ENCODE results near the gene KDELR3. TPM values are rescaled to one million over a fixed set of nuclear protein-coding genes. Genes with fewer than 3 reads are reported as not detected.
A peak's percentile ranks its signal among the peaks of the same experiment; 100 is the strongest.

KDELR3 gene
- total and polyA plus RNA-seq, 2 of the 8 experiments (the other 6 are each of a cell fraction or from before 2014, with no cell fraction given): 7.9 to 13.0 TPM

DNA sequence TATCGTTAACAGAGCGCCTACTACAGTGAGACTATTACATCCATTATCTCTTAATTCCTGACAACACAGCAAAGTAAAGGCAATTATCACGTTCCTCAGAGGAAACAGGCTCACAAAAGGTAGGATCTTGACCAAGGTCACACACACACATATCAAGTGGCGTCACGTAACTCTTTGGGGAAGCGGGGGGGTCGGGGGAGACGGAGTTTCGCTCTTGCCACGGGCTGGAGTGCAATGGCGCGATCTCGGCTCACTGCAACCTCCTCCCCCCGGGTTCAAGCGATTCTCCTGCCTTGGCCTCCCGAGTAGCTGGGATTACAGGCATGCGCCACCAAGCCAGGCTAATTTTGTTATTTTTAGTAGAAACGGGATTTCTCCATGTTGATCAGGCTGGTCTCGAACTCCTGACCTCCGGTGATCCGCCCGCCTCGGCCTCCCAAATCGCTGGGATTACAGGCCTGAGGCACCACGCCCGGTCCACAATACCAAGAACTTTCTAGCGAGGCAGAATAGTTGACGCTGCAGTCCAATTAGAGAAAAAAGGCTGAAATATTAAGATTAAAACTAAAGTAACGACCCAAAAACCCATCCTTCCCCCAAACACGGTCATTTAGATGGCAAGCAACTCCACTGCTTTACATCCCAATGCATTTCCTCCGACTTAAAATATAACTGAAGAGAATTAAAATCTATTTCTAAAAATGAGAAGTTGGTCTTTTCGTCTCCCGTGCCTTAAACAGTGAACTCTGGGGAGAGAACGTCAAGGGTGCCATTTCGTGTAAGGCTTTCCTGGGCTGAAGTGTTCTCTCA, 37.0 kb downstream of the KDELR3 start:
- no peak for FAIRE-seq
- Histone ChIP-seq H2BK120ac (replicated peaks; ENCODE audit: low read depth, low read length) (peak overlapping the region; percentile 77), H2BK20ac (ENCODE audit: low read length) (no peak overlapping the region), H3K79me2 (ENCODE audit: control insufficient read depth in 1 of 2, insufficient read depth in 2 of 2, low read length in 2 of 2) (peaks cover 32 to 58% of the 10 kb centered on the region in 2 experiments), H2BK12ac (ENCODE audit: low read depth, low read length) (peak overlapping the region; percentile 7; the same call in 1 of the 2 replicates), H3K27me3 (replicated peaks in 1 of 4; ENCODE audit: control insufficient read depth in 3 of 4, extremely low read depth in 1 of 4, insufficient read depth in 3 of 4, low read length in 3 of 4) (no peaks in the 10 kb centered on the region), H3K14ac (ENCODE audit: insufficient read length) (peak overlapping the region; percentile 79), H4K20me1 (replicated peaks in 1 of 2; ENCODE audit: control insufficient read depth in 1 of 2, insufficient read depth in 2 of 2, low read length in 2 of 2) (peaks cover 16% of the 10 kb centered on the region in 2 experiments), H2AK5ac (ENCODE audit: low read depth, low read length) (peak overlapping the region; percentile 95; the same call in 1 of the 2 replicates), H3K18ac (ENCODE audit: extremely low read depth, low read length) (peak overlapping the region; percentile 60; the same call in 1 of the 2 replicates), H3K9ac (replicated peaks in 1 of 4; ENCODE audit: extremely low read depth in 1 of 4, low read depth in 3 of 4, low read length in 3 of 4) (peak overlapping the region; percentile 99 to 100 (median 100)), H4K91ac (replicated peaks; ENCODE audit: insufficient read length, low read length) (peak overlapping the region; percentile 49), H3K79me1 (ENCODE audit: low read depth, low read length) (0 out of 2 replicates have a peak, but pooled peaks cover 3% of the 10 kb centered on the region), H3K23me2 (ENCODE audit: low read depth, low read length) (peaks cover 12% of the 10 kb centered on the region), H3K27ac (ENCODE audit: low read depth, low read length) (peak overlapping the region; percentile 99), H3K9me3 (ENCODE audit: insufficient read depth in 2 of 2, low read depth in 1 of 2, low read length in 1 of 2) (no peaks in the 10 kb centered on the region), H2BK15ac (ENCODE audit: low read length) (no peak overlapping the region), H4K8ac (ENCODE audit: extremely low read depth, insufficient read depth, low read length) (peak overlapping the region; percentile 100), H3K36me3 (ENCODE audit: control insufficient read depth in 2 of 4, insufficient read depth in 4 of 4, low read length in 3 of 4) (peaks cover 3 to 50% (median 13%) of the 10 kb centered on the region in 4 experiments; a peak in 7 of 8 replicates), H3K23ac (ENCODE audit: insufficient read length) (no peak overlapping the region), H2BK5ac (ENCODE audit: low read depth, low read length) (peak overlapping the region; percentile 100), H3K4me1 (replicated peaks in 1 of 4; ENCODE audit: control insufficient read depth in 3 of 4, insufficient read depth in 4 of 4, low read length in 3 of 4) (peaks cover 0 to 11% (median 5%) of the 10 kb centered on the region in 4 experiments; a peak in 5 of 7 replicates), H3K4me2 (ENCODE audit: insufficient read depth in 1 of 2, low read depth in 2 of 2, low read length in 2 of 2) (peak overlapping the region; percentile 78 to 94), H2AFZ (ENCODE audit: low read length) (no peak overlapping the region), H4K5ac (ENCODE audit: insufficient read length, low read depth, low read length) (peak overlapping the region; percentile 93), H3K4me3 (ENCODE audit: extremely low read depth in 1 of 4, insufficient read depth in 2 of 4, low read depth in 3 of 4, low read length in 4 of 4) (peak overlapping the region; percentile 89 to 99 (median 96)), H3K4ac (replicated peaks; ENCODE audit: insufficient read length, low read depth, low read length) (peak overlapping the region; percentile 47), H3K56ac (replicated peaks; ENCODE audit: insufficient read length, low read depth, low read length) (peak overlapping the region; percentile 93)
- WGBS, 2 experiments (ENCODE audit: extremely low coverage in 1 of 2, insufficient coverage in 1 of 2, insufficient read length in 1 of 2, insufficient replicate concordance in 2 of 2, low coverage in 1 of 2, low lambda C conversion rate in 2 of 2, missing lambda C conversion rate in 1 of 2): 1% methylated on average over 35 of the region's 35 CpGs; no CpG with 5 or more reads in 1 of the 2 experiments
- ChIA-PET POLR2A (ENCODE audit: partially characterized antibody) (interaction anchor here (0.8 to 32.5 kb wide), 5 partner anchors 12 to 56 kb away, joined by 3 to 1102 read pairs (median 5); partner anchors contain the start of gene KDELR3), CTCF (ENCODE audit: partially characterized antibody) (no interaction called here)
- no peak for DNase-seq (ENCODE audit: low read depth in 1 of 2, low spot score in 2 of 2)
- TF ChIP-seq SIRT6 (IDR thresholded peaks at IDR 0.05; ENCODE audit: low read length) (no peak), SRF (IDR thresholded peaks at IDR 0.05; ENCODE audit: low read depth, low read length) (no peak), SP4 (IDR thresholded peaks at IDR 0.05; ENCODE audit: low read length) (no peak), NRF1 (IDR thresholded peaks at IDR 0.05; ENCODE audit: low read depth, low read length) (no peak), YY1 (IDR thresholded peaks at IDR 0.05; ENCODE audit: low read depth, low read length) (no peak), ATF3 (IDR thresholded peaks at IDR 0.05; ENCODE audit: insufficient read depth, low read depth, low read length) (no peak), POLR2AphosphoS5 (IDR thresholded peaks at IDR 0.05; ENCODE audit: low read depth, low read length) (peak; percentile 64; the same call in 1 of the 2 replicates), SIX5 (IDR thresholded peaks at IDR 0.05; ENCODE audit: low read depth, low read length) (no peak), ZNF274 (IDR thresholded peaks at IDR 0.05; ENCODE audit: borderline replicate concordance, extremely low read depth, low read length) (no peak)
- TF ChIP-seq, protein P1, sequence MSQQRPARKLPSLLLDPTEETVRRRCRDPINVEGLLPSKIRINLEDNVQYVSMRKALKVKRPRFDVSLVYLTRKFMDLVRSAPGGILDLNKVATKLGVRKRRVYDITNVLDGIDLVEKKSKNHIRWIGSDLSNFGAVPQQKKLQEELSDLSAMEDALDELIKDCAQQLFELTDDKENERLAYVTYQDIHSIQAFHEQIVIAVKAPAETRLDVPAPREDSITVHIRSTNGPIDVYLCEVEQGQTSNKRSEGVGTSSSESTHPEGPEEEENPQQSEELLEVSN (IDR thresholded peaks at IDR 0.05): no peak
- TF ChIP-seq, protein P2, sequence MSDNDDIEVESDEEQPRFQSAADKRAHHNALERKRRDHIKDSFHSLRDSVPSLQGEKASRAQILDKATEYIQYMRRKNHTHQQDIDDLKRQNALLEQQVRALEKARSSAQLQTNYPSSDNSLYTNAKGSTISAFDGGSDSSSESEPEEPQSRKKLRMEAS (IDR thresholded peaks at IDR 0.05): peak; percentile 19; the same call in 1 of the 2 replicates
